GM21526 (cell line): ENCODE results near the gene KIAA0930.

ENCODE experiments used
- ATAC-seq: cut with Tn5 transposase; IDR thresholded peaks from one replicate; pipeline ENCODE4 v1.9.1; 2021; ENCODE audit warnings: moderate library complexity; ENCODE audit not compliant: unreplicated experiment, low FRiP score

KIAA0930 gene

GRCh38 chr22:45154383-45154782, 86.3 kb downstream of the KIAA0930 start:
- ATAC-seq: no peak

GRCh38 chr22:45151503-45151902, 89.2 kb downstream of the KIAA0930 start:
- no peak for ATAC-seq

GRCh38 chr22:45150139-45150538, 90.6 kb downstream of the KIAA0930 start:
- no peak for ATAC-seq

GRCh38 chr22:45149671-45150070, 91.0 kb downstream of the KIAA0930 start:
- no peak for ATAC-seq

GRCh38 chr22:45144916-45145315, 95.8 kb downstream of the KIAA0930 start:
- ATAC-seq: no peak

- ATAC-seq: no peak
Measured at GRCh38 chr22:45142376-45142775, 98.3 kb downstream of the KIAA0930 start.
